ENCODE data around the gene DHX16. TPM values are rescaled to one million over a fixed set of nuclear protein-coding genes. Genes with fewer than 3 reads are reported as not detected.

DHX16 gene
- total and polyA plus RNA-seq, 2 donors (not counting 1 experiment from before 2014, with no cell fraction given) = 51.1 to 71.7 TPM

DNA sequence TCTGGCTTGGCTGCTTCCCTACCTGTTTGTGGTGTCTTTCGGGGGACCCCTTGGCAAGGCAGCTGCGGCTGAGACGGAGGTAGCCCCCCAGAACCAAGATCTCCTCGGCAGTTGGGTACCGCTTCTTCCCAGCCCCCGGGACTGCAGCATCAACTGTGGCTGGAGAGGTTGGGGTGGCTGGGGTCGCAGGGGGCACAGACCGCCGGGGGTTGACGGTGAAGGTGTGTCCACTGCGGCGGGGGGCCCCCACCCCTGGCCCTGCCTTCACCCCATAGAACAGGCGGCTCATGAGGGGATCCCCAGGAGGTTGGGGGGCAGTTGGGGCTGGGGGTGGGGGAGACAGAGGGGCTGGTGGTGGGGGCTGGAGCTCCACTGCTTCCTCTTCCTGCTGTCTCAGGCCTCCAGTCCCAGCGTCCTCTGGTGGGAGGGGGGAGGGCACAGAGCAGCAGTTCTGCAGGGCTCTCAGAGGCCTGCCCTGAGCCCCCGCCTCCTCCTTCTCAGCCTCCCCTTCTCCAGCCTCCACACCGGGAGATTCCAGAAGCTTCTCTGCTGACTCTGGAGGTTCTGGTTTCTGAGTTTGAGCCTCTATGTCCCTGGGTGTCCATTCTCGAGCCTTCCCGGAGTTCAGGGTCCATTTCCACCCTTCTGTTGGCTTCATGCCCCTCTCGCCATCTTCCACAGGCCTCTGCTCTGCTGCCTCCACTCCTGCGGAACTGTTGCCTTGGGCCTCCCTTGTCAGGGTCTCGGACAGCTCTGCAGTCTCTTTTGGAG, 11.8 kb upstream of the DHX16 start:
- H2AFZ ChIP-seq (ENCODE audit: insufficient read depth, low read depth, low read length, poor library complexity, severe bottlenecking) = no peak overlapping the region
- 3% methylated on average over 12 of the region's 21 CpGs for WGBS (ENCODE audit: insufficient coverage)
- Mint-ChIP-seq H3K27ac (peak overlapping the region; percentile 99), H3K4me1 (peaks cover 72% of the 10 kb centered on the region), H3K4me3 (peak overlapping the region; percentile 97), H3K27me3 (no peaks in the 10 kb centered on the region), H3K9me3 (ENCODE audit: insufficient read depth) (no peaks in the 10 kb centered on the region)
- TF ChIP-seq CTCF (IDR thresholded peaks at IDR 0.05) (no peak), EZH2 (IDR thresholded peaks at IDR 0.05; ENCODE audit: borderline replicate concordance, insufficient read depth, low read depth, low read length, poor library complexity, severe bottlenecking) (no peak)
- H4K20me1 ChIP-seq (ENCODE audit: control insufficient read depth, insufficient read depth, low read length, poor library complexity, severe bottlenecking) = peaks cover 71% of the 10 kb centered on the region
- H3K79me2 ChIP-seq (ENCODE audit: control insufficient read depth, insufficient read depth, low read length) = peaks cover 75% of the 10 kb centered on the region
- H3K36me3 ChIP-seq (replicated peaks in 1 of 2; ENCODE audit: control extremely low read depth in 1 of 2, control insufficient read depth in 1 of 2, extremely low read depth in 1 of 2, insufficient read depth in 2 of 2, low read length in 1 of 2) = peaks cover 0 to 22% of the 10 kb centered on the region in 2 experiments
- H3K27me3 ChIP-seq (replicated peaks in 1 of 4; ENCODE audit: control extremely low read depth in 1 of 4, control insufficient read depth in 3 of 4, insufficient read depth in 4 of 4, low read length in 3 of 4) = no peaks in the 10 kb centered on the region
- ATAC-seq (ENCODE audit: low read depth) = no peak
- no peaks in the 10 kb centered on the region for H3K9me3 ChIP-seq (ENCODE audit: control extremely low read depth in 1 of 3, control insufficient read depth in 2 of 3, insufficient read depth in 1 of 3, low read length in 2 of 3)
- peaks cover 50 to 52% of the 10 kb centered on the region in 2 donors for H3K4me1 ChIP-seq (ENCODE audit: control insufficient read depth in 2 of 2, insufficient read depth in 2 of 2, low read length in 2 of 2)
- POLR2A ChIA-PET = interaction anchor here (0.5 to 8.7 kb wide), 5 partner anchors 36 to 198 kb away, joined by 4 to 216 read pairs (median 5); partner anchors contain the start of genes MDC1 and TUBB
- DNase-seq = peak; percentile 54
- peak overlapping the region; percentile 91 to 100 (median 97) for H3K4me3 ChIP-seq (ENCODE audit: control extremely low read depth in 1 of 5, extremely low read depth in 1 of 5, insufficient read depth in 1 of 5, low read depth in 2 of 5, low read length in 4 of 5)
- peak overlapping the region; percentile 93 to 97 for H3K27ac ChIP-seq (ENCODE audit: low read length in 2 of 2)
- intact Hi-C loops (cut with micrococcal nuclease) = no loop called here
- CTCF ChIA-PET = interaction anchor here (0.9 to 19.8 kb wide), 3 partner anchors 11 to 201 kb away, joined by 3 to 963 read pairs (median 3); partner anchors contain the start of genes MDC1 and TUBB
- H3K9ac ChIP-seq (ENCODE audit: low read length) = peak overlapping the region; percentile 98
- H3K4me2 ChIP-seq (replicated peaks; ENCODE audit: low read depth, low read length, poor library complexity, severe bottlenecking) = peak overlapping the region; percentile 100

DNA sequence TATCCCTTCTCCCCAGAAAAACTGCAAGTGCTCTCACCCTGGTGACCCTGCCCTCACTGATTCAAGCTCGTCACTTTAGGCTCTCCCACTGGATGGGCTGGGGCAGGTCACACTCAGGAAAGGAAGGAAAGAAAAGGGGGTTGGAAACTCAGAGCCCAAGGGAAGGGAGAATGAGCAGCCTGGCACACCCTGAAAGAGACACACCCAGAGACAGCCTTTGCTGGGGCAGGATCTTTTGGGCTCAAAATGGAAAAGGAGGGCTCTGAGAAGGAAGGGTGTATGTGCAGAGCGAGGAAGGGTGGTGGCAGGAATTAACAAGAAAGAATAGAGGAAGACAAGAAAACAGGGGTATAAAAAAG, 11.2 kb upstream of the DHX16 start:
- H3K27ac Mint-ChIP-seq = peak overlapping the region; percentile 99
- TF ChIP-seq EZH2 (IDR thresholded peaks at IDR 0.05; ENCODE audit: borderline replicate concordance, insufficient read depth, low read depth, low read length, poor library complexity, severe bottlenecking) = no peak
- no peak for TF ChIP-seq CTCF (IDR thresholded peaks at IDR 0.05)
- ChIA-PET POLR2A (interaction anchor here (0.6 to 8.7 kb wide), 4 partner anchors 36 to 199 kb away, joined by 4 to 216 read pairs (median 8); partner anchors contain the start of genes MDC1 and TUBB), CTCF (interaction anchor here (0.9 to 19.8 kb wide), 3 partner anchors 10 to 201 kb away, joined by 3 to 963 read pairs (median 3); partner anchors contain the start of genes MDC1 and TUBB)
- peaks cover 72% of the 10 kb centered on the region for H3K4me1 Mint-ChIP-seq
- ATAC-seq (ENCODE audit: low read depth) (no peak), DNase-seq (no peak)
- Histone ChIP-seq H3K4me3 (ENCODE audit: control extremely low read depth in 1 of 5, extremely low read depth in 1 of 5, insufficient read depth in 1 of 5, low read depth in 2 of 5, low read length in 4 of 5) (peak overlapping the region; percentile 91 to 100 (median 97)), H2AFZ (ENCODE audit: insufficient read depth, low read depth, low read length, poor library complexity, severe bottlenecking) (no peak overlapping the region), H3K9me3 (ENCODE audit: control extremely low read depth in 1 of 3, control insufficient read depth in 2 of 3, insufficient read depth in 1 of 3, low read length in 2 of 3) (no peaks in the 10 kb centered on the region), H4K20me1 (ENCODE audit: control insufficient read depth, insufficient read depth, low read length, poor library complexity, severe bottlenecking) (peaks cover 77% of the 10 kb centered on the region), H3K9ac (ENCODE audit: low read length) (peak overlapping the region; percentile 98), H3K4me2 (replicated peaks; ENCODE audit: low read depth, low read length, poor library complexity, severe bottlenecking) (peak overlapping the region; percentile 100), H3K36me3 (replicated peaks in 1 of 2; ENCODE audit: control extremely low read depth in 1 of 2, control insufficient read depth in 1 of 2, extremely low read depth in 1 of 2, insufficient read depth in 2 of 2, low read length in 1 of 2) (peaks cover 0 to 26% of the 10 kb centered on the region in 2 experiments), H3K4me1 (ENCODE audit: control insufficient read depth in 2 of 2, insufficient read depth in 2 of 2, low read length in 2 of 2) (peaks cover 50 to 52% of the 10 kb centered on the region in 2 donors), H3K27me3 (replicated peaks in 1 of 4; ENCODE audit: control extremely low read depth in 1 of 4, control insufficient read depth in 3 of 4, insufficient read depth in 4 of 4, low read length in 3 of 4) (no peaks in the 10 kb centered on the region), H3K27ac (ENCODE audit: low read length in 2 of 2) (peak overlapping the region; percentile 53 to 97), H3K79me2 (ENCODE audit: control insufficient read depth, insufficient read depth, low read length) (peaks cover 81% of the 10 kb centered on the region)
- H3K9me3 Mint-ChIP-seq (ENCODE audit: insufficient read depth) = no peaks in the 10 kb centered on the region
- no peaks in the 10 kb centered on the region for H3K27me3 Mint-ChIP-seq
- H3K4me3 Mint-ChIP-seq = peak overlapping the region; percentile 97
- intact Hi-C loops (cut with micrococcal nuclease) = no loop called here
- WGBS (ENCODE audit: insufficient coverage) = 0% methylated on average over 1 of the region's 2 CpGs
